ENCODE measurements around the gene CCNG2. TPM values are rescaled to one million over a fixed set of nuclear protein-coding genes. Genes with fewer than 3 reads are reported as not detected.

CCNG2 gene
- total RNA-seq, 1 donor from 2014 or later = 27.8 TPM

GRCh38 chr4:77194366-77194765 lies 37.4 kb downstream of the CCNG2 start:
- intact Hi-C loops (cut with DNase I) = no loop called here
- Histone ChIP-seq H3K9me3 (no peaks in the 10 kb centered on the region), H3K27ac (no peak overlapping the region), H3K27me3 (no peaks in the 10 kb centered on the region), H3K4me3 (no peak overlapping the region), H3K4me1 (no peaks in the 10 kb centered on the region), H3K36me3 (no peaks in the 10 kb centered on the region)
- TF ChIP-seq, protein P1, sequence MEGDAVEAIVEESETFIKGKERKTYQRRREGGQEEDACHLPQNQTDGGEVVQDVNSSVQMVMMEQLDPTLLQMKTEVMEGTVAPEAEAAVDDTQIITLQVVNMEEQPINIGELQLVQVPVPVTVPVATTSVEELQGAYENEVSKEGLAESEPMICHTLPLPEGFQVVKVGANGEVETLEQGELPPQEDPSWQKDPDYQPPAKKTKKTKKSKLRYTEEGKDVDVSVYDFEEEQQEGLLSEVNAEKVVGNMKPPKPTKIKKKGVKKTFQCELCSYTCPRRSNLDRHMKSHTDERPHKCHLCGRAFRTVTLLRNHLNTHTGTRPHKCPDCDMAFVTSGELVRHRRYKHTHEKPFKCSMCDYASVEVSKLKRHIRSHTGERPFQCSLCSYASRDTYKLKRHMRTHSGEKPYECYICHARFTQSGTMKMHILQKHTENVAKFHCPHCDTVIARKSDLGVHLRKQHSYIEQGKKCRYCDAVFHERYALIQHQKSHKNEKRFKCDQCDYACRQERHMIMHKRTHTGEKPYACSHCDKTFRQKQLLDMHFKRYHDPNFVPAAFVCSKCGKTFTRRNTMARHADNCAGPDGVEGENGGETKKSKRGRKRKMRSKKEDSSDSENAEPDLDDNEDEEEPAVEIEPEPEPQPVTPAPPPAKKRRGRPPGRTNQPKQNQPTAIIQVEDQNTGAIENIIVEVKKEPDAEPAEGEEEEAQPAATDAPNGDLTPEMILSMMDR (IDR thresholded peaks at IDR 0.05) = no peak
- DNase-seq (ENCODE audit: low spot score in 2 of 2) = no peak

GRCh38 chr4:77194989-77195388 lies 38.0 kb downstream of the CCNG2 start:
- intact Hi-C loops (cut with DNase I) = no loop called here
- no peaks in the 10 kb centered on the region for H3K4me1 ChIP-seq
- no peaks in the 10 kb centered on the region for H3K27me3 ChIP-seq
- no peak for DNase-seq (ENCODE audit: low spot score in 2 of 2)
- no peak overlapping the region for H3K4me3 ChIP-seq
- no peaks in the 10 kb centered on the region for H3K9me3 ChIP-seq
- H3K36me3 ChIP-seq = no peaks in the 10 kb centered on the region
- TF ChIP-seq, protein P1 (IDR thresholded peaks at IDR 0.05) = no peak
- no peak overlapping the region for H3K27ac ChIP-seq

GRCh38 chr4:77196866-77197265 lies 39.9 kb downstream of the CCNG2 start:
- H3K27ac ChIP-seq = no peak overlapping the region
- H3K4me3 ChIP-seq = no peak overlapping the region
- H3K9me3 ChIP-seq = no peaks in the 10 kb centered on the region
- no peaks in the 10 kb centered on the region for H3K27me3 ChIP-seq
- TF ChIP-seq, protein P1 (IDR thresholded peaks at IDR 0.05) = no peak
- DNase-seq (ENCODE audit: low spot score in 2 of 2) = no peak
- intact Hi-C loops (cut with DNase I) = no loop called here
- no peaks in the 10 kb centered on the region for H3K36me3 ChIP-seq
- H3K4me1 ChIP-seq = no peaks in the 10 kb centered on the region

DNA sequence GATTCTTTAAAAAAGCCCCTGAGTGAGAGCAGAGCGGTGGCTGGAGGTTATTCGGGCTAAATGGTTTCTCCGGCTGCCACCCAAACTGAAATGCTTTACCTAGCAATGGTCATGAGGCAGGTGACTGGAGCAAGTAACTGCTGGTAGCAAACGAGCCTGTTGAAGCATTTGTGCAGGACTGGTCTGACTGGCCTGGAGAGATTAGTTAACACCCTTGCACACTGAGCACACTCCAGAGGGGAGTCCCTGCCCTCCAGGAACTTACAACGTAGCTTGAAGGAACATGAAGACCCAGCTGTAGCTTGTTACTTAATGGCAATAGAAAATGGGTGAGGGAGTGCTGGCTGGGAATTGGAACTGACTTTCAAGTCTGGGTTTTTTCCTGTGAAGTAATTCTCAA lies 40.4 kb downstream of the CCNG2 start:
- H3K27me3 ChIP-seq = no peaks in the 10 kb centered on the region
- no peaks in the 10 kb centered on the region for H3K9me3 ChIP-seq
- H3K27ac ChIP-seq = no peak overlapping the region
- H3K4me1 ChIP-seq = no peaks in the 10 kb centered on the region
- H3K4me3 ChIP-seq = no peak overlapping the region
- intact Hi-C loops (cut with DNase I) = no loop called here
- no peak for DNase-seq (ENCODE audit: low spot score in 2 of 2)
- no peaks in the 10 kb centered on the region for H3K36me3 ChIP-seq
- TF ChIP-seq, protein P1 (IDR thresholded peaks at IDR 0.05) = no peak

DNA sequence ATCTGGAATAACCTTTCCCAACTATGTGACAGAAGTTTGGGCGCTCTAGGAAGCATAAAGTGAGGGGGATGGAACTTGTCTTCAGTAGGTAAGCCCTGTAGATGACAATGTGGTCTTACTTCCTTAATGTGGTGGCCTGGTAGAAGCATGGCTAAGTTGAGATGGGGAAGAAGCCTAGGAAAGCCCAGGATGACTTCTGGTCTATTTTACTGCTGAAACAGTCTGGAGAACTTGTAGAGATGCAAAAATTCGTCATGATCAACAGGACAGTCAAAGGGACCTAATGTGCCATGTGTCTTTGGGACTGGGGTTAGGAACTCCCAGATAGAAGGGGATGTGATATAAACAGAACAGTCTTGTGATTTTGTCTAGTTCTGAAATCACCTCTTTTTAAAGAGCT lies 40.8 kb downstream of the CCNG2 start:
- no peak for DNase-seq (ENCODE audit: low spot score in 2 of 2)
- Histone ChIP-seq H3K27ac (no peak overlapping the region), H3K4me1 (no peaks in the 10 kb centered on the region), H3K4me3 (no peak overlapping the region), H3K36me3 (no peaks in the 10 kb centered on the region), H3K27me3 (no peaks in the 10 kb centered on the region), H3K9me3 (no peaks in the 10 kb centered on the region)
- TF ChIP-seq, protein P1 (IDR thresholded peaks at IDR 0.05) = no peak
- intact Hi-C loops (cut with DNase I) = no loop called here

DNA sequence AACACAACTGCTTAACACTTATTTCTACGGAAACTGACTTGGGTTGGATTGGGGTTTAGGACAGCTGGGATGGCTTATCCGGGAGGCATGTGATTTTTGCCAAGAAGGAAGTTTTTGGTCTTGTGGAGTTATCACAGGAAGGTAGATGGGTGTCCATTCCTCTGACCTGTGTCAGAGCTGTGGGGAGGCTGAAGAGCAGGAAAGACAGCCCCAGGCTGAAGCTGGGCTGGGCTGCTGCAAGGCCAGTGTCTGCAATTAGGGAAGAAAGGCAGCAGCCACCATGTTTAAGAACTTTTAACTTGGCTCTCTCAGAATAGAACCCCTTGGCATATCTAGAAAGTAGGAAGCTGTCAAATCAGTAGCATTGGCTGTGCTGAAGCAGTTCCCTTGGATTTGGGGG lies 42.3 kb downstream of the CCNG2 start:
- intact Hi-C loops (cut with DNase I) = no loop called here
- Histone ChIP-seq H3K4me1 (no peaks in the 10 kb centered on the region), H3K9me3 (no peaks in the 10 kb centered on the region), H3K4me3 (no peak overlapping the region), H3K36me3 (no peaks in the 10 kb centered on the region), H3K27me3 (no peaks in the 10 kb centered on the region), H3K27ac (no peak overlapping the region)
- TF ChIP-seq, protein P1 (IDR thresholded peaks at IDR 0.05) = no peak
- DNase-seq (ENCODE audit: low spot score in 2 of 2) = no peak

Measured in ascending aorta (tissue), 2 donors.